DMS53 treated with DMSO at 0.1 percent for 48 hours (cell line): ENCODE measurements around the gene AKR7A2.
"Not testable (repeated sequence)": the region's sequence is repeated elsewhere in the genome, so short reads cannot be mapped to it uniquely, and the experiment has no call there.

Experiments used
- DNase-seq: peaks from one replicate; lab custom pipeline; 2025; ENCODE audit not compliant: unreplicated experiment; lab: John Stamatoyannopoulos, UW

The AKR7A2 gene

GRCh38 chr1:19307794-19308508, 4.0 kb downstream of the AKR7A2 start:
- no peak for DNase-seq

GRCh38 chr1:19306941-19307340, 5.0 kb downstream of the AKR7A2 start:
- no peak for DNase-seq

GRCh38 chr1:19305880-19306279, 6.1 kb downstream of the AKR7A2 start:
- DNase-seq: no peak

- DNase-seq: not testable (repeated sequence)
Observed at GRCh38 chr1:19304081-19304480, 7.9 kb downstream of the AKR7A2 start.

GRCh38 chr1:19300211-19300610, 11.7 kb downstream of the AKR7A2 start:
- no peak for DNase-seq

GRCh38 chr1:19294638-19295037, 17.3 kb downstream of the AKR7A2 start:
- no peak for DNase-seq

GRCh38 chr1:19289244-19289643, 22.7 kb downstream of the AKR7A2 start:
- DNase-seq: no peak

- peak; percentile 68 for DNase-seq
Observed at GRCh38 chr1:19288324-19289241, 23.4 kb downstream of the AKR7A2 start, which contains the start of gene AKR7A3. Gene AKR7A3 (minus strand): TSS chr1:19288770. CDS start chr1:19288709, 61 bp downstream.

- peak; percentile 35 for DNase-seq
Observed at GRCh38 chr1:19287436-19288185, 24.3 kb downstream of the AKR7A2 start.

- not testable (repeated sequence) for DNase-seq
Observed at GRCh38 chr1:19285807-19286206, 26.1 kb downstream of the AKR7A2 start.

- not testable (repeated sequence) for DNase-seq
Observed at GRCh38 chr1:19285366-19285765, 26.6 kb downstream of the AKR7A2 start.

GRCh38 chr1:19284881-19285280, 27.1 kb downstream of the AKR7A2 start:
- no peak for DNase-seq

- DNase-seq: no peak
Observed at GRCh38 chr1:19283891-19284290, 28.1 kb downstream of the AKR7A2 start.

GRCh38 chr1:19274636-19275035, 37.3 kb downstream of the AKR7A2 start:
- DNase-seq: no peak

GRCh38 chr1:19273844-19274531, 38.0 kb downstream of the AKR7A2 start:
- not testable (repeated sequence) for DNase-seq

GRCh38 chr1:19273106-19273843, 38.7 kb downstream of the AKR7A2 start:
- no peak for DNase-seq

GRCh38 chr1:19272064-19272463, 39.9 kb downstream of the AKR7A2 start:
- no peak for DNase-seq

- DNase-seq: not testable (repeated sequence)
Observed at GRCh38 chr1:19270343-19270730, 41.6 kb downstream of the AKR7A2 start.

GRCh38 chr1:19269427-19270342, 42.3 kb downstream of the AKR7A2 start:
- peak; percentile 53 for DNase-seq
